Astrocyte of the cerebellum (primary cell): ENCODE measurements around the gene ADAMTS18.
A peak's percentile ranks its signal among the peaks of the same experiment; 100 is the strongest.

Experiments used
- DNase-seq: peaks from one replicate; pipeline ENCODE4 v3.0.0-alpha.2; 2011; ENCODE audit warnings: low read depth
- H3K4me3 ChIP-seq: 2 replicates; pipeline ENCODE4 v1.5.1; 2011; ENCODE audit warnings: mild to moderate bottlenecking, low read depth, low read length, moderate library complexity
- CTCF ChIP-seq: IDR thresholded peaks from 2 replicates; pipeline ENCODE4 v1.5.1; 2012; ENCODE audit warnings: low read length, low read depth, moderate library complexity, mild to moderate bottlenecking; ENCODE audit errors: missing control alignments
- in situ Hi-C: cut with HindIII; loops from 2 replicates; pipeline ENCODE4 v1.10.0; 2017; ENCODE audit warnings: low sequenced_read_pairs

The ADAMTS18 gene

GRCh38 chr16:77373726-77374125 is 61.1 kb downstream of the ADAMTS18 start:
- in situ Hi-C loops: no loop called here
- no peak for TF ChIP-seq CTCF

GRCh38 chr16:77364770-77365169 is 70.1 kb downstream of the ADAMTS18 start:
- in situ Hi-C loops: no loop called here
- no peak overlapping the region for H3K4me3 ChIP-seq
- no peak for DNase-seq
- no peak for TF ChIP-seq CTCF

More at GRCh38 chr16:77373726-77374125, 61.1 kb downstream of the ADAMTS18 start:
- H3K4me3 ChIP-seq: no peak overlapping the region
- DNase-seq: no peak

GRCh38 chr16:77359065-77359502 is 75.8 kb downstream of the ADAMTS18 start:
- TF ChIP-seq CTCF: no peak
- no peak overlapping the region for H3K4me3 ChIP-seq
- in situ Hi-C loops: no loop called here
- peak; percentile 27 for DNase-seq

- in situ Hi-C loops: no loop called here
- no peak overlapping the region for H3K4me3 ChIP-seq
- no peak for TF ChIP-seq CTCF
- no peak for DNase-seq
Observed at GRCh38 chr16:77353587-77354263, 81.1 kb downstream of the ADAMTS18 start.

GRCh38 chr16:77344341-77344740 is 90.5 kb downstream of the ADAMTS18 start:
- in situ Hi-C loops: loop anchor here (5.0 kb wide), 1 partner anchor 57 kb away; no protein-coding TSS in a partner anchor
- TF ChIP-seq CTCF: no peak
- DNase-seq: peak; percentile 20
- no peak overlapping the region for H3K4me3 ChIP-seq

GRCh38 chr16:77336637-77337036 is 98.2 kb downstream of the ADAMTS18 start:
- no peak for TF ChIP-seq CTCF

More at GRCh38 chr16:77336637-77337036, 98.2 kb downstream of the ADAMTS18 start:
- in situ Hi-C loops: no loop called here
- H3K4me3 ChIP-seq: no peak overlapping the region
- DNase-seq: peak; percentile 65
